Right lobe of liver (tissue), 6 donors: ENCODE data around the gene CMC1. TPM values are rescaled to one million over a fixed set of nuclear protein-coding genes. Genes with fewer than 3 reads are reported as not detected.

ENCODE experiments used
- ATAC-seq, 4 donors: fragments of 200-7000 bp; cut with Tn5 transposase; one replicate each; pipeline ENCODE4 v1.9.1; 2020; ENCODE audit warnings: mild to moderate bottlenecking in 4 of 4, moderate library complexity in 4 of 4
- DNase-seq, 3 donors: peaks; one replicate each; pipeline ENCODE4 v3.0.0-alpha.2; 2020
- H3K27ac ChIP-seq, 3 donors: fragments of 200-600 bp; one replicate each; pipeline ENCODE4 v1.8.0; 2022
- H3K27me3 ChIP-seq, 2 donors: fragments of 200-600 bp; one replicate each; pipeline ENCODE4 v1.8.0; 2022
- H3K36me3 ChIP-seq, 4 donors: fragments of 200-600 bp; sonication (generic) in 1 of 4; one replicate each; pipeline versions ENCODE4 v1.5.1 to v1.8.0; 2017 to 2022; ENCODE audit warnings: control low read depth in 1 of 4
- H3K4me1 ChIP-seq, 4 donors: fragments of 200-600 bp; sonication (generic) in 1 of 4; one replicate each; pipeline versions ENCODE4 v1.5.1 to v1.8.0; 2017 to 2022; ENCODE audit warnings: control low read depth in 1 of 4
- H3K4me3 ChIP-seq, 3 donors: fragments of 200-600 bp; one replicate each; pipeline ENCODE4 v1.8.0; 2022
- H3K9me3 ChIP-seq, 4 donors: fragments of 200-600 bp; sonication (generic) in 1 of 4; one replicate each; pipeline versions ENCODE4 v1.5.1 to v1.8.0; 2017 to 2022; ENCODE audit warnings: control low read depth in 1 of 4
- POLR2A ChIP-seq: fragments of 450-650 bp; IDR thresholded peaks from one replicate; pipeline ENCODE4 v1.6.1; 2017; ENCODE audit warnings: antibody characterized with exemption, mild to moderate bottlenecking
- WGBS: methylation state at CpG from one replicate; pipeline ENCODE4 v1.1.6; 2018; ENCODE audit warnings: low coverage, low lambda C conversion rate; ENCODE audit not compliant: insufficient coverage; ENCODE audit errors: missing lambda C conversion rate; 5-methylcytosine and 5-hydroxymethylcytosine counted together
- intact Hi-C, 2 donors: fragments of 100-400 bp; cut with DNase I; formaldehyde crosslinking; loops; one replicate each; pipeline versions ENCODE4 v1.11.2 to v1.14.1; 2022
- total RNA-seq, 6 experiments: library from RNA; depleted of rRNA in 2 of 6; stranded (reverse); fragments of >200 nt in 2 of 6; fragmentation: NEBNext Ultra II Directional in 3 of 6; extraction: Animal tissue kit (Norgen Biotek cat#: 25700) in 3 of 6; gene quantifications; one replicate each; pipeline versions ENCODE4 v1.1.0 to v1.2.4, GENCODE V29; 2016 to 2023
- TF ChIP-seq, protein P1 (sequence below), 4 donors: fragments of 200-600 bp in 3 of 4; fragments of 450-650 bp in 1 of 4; IDR thresholded peaks; one replicate each; pipeline versions ENCODE4 v1.5.1 to v1.8.0; 2016 to 2022; ENCODE audit warnings: antibody characterized with exemption in 4 of 4, mild to moderate bottlenecking in 2 of 4
- donor health status: DM: no; HTN: yes; CAD: no.
- donor health status: DM: no; HTN: no; CAD: no.
- donor health status: DM: no; HTN: no; CAD: no.
- donor health status: DM: no; HTN: yes; CAD: no.
- donor health status: DM: no; HTN: yes; CAD: no.

The CMC1 gene
- total RNA-seq, 6 experiments from 2014 or later = 9.5 to 16.9 (median 12.2) TPM

DNA sequence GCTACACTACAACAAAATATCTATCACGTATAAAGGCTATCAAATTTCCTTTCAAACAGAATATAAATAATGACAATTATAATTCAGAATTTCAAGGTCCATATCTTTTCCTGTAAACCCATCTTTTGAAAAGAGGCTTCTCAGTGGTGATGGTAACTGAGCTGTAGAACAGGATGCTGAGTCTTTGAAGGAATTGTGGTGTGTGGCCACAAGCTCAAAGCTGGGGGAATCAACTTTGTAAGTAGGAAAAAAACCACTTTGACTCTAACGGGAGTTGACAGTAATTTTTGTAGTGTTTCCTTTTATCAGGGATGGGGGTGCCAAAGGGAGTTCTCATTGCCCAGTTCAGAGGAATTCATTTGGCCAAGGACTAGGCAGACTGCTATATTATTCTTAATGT lies 93.8 kb downstream of the CMC1 start:
- Histone ChIP-seq H3K27ac (no peak overlapping the region), H3K4me3 (no peak overlapping the region), H3K4me1 (no peaks in the 10 kb centered on the region), H3K27me3 (no peaks in the 10 kb centered on the region), H3K36me3 (peaks cover 0 to 27% (median 5%) of the 10 kb centered on the region in 4 donors), H3K9me3 (no peaks in the 10 kb centered on the region)
- ATAC-seq = no peak
- TF ChIP-seq, protein P1, sequence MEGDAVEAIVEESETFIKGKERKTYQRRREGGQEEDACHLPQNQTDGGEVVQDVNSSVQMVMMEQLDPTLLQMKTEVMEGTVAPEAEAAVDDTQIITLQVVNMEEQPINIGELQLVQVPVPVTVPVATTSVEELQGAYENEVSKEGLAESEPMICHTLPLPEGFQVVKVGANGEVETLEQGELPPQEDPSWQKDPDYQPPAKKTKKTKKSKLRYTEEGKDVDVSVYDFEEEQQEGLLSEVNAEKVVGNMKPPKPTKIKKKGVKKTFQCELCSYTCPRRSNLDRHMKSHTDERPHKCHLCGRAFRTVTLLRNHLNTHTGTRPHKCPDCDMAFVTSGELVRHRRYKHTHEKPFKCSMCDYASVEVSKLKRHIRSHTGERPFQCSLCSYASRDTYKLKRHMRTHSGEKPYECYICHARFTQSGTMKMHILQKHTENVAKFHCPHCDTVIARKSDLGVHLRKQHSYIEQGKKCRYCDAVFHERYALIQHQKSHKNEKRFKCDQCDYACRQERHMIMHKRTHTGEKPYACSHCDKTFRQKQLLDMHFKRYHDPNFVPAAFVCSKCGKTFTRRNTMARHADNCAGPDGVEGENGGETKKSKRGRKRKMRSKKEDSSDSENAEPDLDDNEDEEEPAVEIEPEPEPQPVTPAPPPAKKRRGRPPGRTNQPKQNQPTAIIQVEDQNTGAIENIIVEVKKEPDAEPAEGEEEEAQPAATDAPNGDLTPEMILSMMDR (IDR thresholded peaks at IDR 0.05) = no peak
- TF ChIP-seq POLR2A = no peak
- 50% methylated on average over 2 of the region's 2 CpGs for WGBS
- intact Hi-C loops = no loop called here
- no peak for DNase-seq

DNA sequence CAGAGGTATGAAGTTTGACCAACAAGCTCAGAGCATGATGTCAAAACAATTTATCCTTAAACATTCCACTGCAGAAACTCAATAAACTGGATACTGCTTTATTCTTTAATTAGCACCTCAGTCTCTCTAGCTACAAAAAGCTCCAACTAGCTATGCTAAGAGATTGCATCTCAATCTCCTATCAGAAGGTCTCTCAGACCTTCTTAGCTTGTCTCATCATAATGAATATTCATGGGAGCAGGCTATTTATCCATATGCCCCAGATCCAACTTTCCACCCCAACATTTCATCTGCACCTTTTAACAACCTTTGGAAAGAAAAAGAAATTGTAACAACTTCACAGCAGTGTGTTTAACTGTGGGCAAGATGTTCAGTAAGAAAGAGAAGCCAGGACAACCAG lies 95.8 kb downstream of the CMC1 start:
- no peaks in the 10 kb centered on the region for H3K27me3 ChIP-seq
- peaks cover 0 to 27% (median 5%) of the 10 kb centered on the region in 4 donors for H3K36me3 ChIP-seq
- no peak for ATAC-seq
- DNase-seq = no peak
- no peaks in the 10 kb centered on the region for H3K4me1 ChIP-seq
- H3K27ac ChIP-seq = no peak overlapping the region
- intact Hi-C loops = no loop called here
- H3K4me3 ChIP-seq = no peak overlapping the region
- H3K9me3 ChIP-seq = no peaks in the 10 kb centered on the region
- no peak for TF ChIP-seq POLR2A
- TF ChIP-seq, protein P1 (IDR thresholded peaks at IDR 0.05) = no peak

DNA sequence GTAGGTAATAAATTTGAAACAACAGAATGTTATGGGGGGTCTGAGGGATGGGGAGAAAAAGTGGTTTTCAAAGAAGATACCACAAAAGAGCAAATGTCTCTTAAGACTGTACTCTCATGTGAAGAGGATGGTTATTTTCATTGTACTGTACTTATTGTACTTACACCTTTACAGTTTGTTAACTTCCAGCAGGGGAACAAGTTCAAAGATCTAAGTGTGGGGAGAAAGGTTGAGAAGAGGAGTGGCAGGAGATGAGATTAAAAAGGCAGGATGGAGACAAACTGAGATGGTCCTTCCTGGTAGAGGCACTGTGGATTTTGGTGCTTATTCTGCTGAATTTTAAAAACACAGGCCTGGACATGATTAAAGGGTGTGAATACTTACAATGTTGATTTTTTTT lies 101.7 kb downstream of the CMC1 start:
- Histone ChIP-seq H3K27ac (no peak overlapping the region), H3K36me3 (peaks cover 0 to 11% (median 2%) of the 10 kb centered on the region in 4 donors), H3K4me3 (no peak overlapping the region), H3K9me3 (no peaks in the 10 kb centered on the region), H3K4me1 (peaks cover 0 to 19% (median 9%) of the 10 kb centered on the region in 4 donors), H3K27me3 (no peaks in the 10 kb centered on the region)
- ATAC-seq (no peak), DNase-seq (no peak)
- TF ChIP-seq, protein P1 (IDR thresholded peaks at IDR 0.05) = no peak
- TF ChIP-seq POLR2A = no peak
- intact Hi-C loops = no loop called here

DNA sequence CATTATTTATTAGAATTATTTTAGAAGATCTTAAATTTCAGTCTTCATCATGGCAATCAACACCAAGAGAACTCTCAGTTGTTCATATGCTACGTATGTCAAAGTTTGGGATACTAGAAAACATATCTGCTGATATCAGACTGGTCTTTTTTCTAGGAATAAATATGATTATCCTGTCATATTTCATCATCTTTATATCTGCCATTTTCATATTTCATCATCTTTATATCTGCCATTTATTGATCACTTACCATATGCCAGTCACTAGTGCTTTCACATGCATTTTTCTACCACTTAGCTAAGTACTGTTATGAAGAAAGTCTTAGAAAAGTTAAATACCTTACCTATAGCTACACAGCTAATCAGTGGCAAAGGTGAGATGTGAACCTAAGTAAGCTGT lies 104.3 kb downstream of the CMC1 start:
- ATAC-seq (no peak), DNase-seq (no peak)
- TF ChIP-seq, protein P1 (IDR thresholded peaks at IDR 0.05) = no peak
- TF ChIP-seq POLR2A = no peak
- Histone ChIP-seq H3K27me3 (no peaks in the 10 kb centered on the region), H3K27ac (no peak overlapping the region), H3K4me3 (no peak overlapping the region), H3K9me3 (no peaks in the 10 kb centered on the region), H3K4me1 (peaks cover 0 to 19% (median 9%) of the 10 kb centered on the region in 4 donors), H3K36me3 (no peaks in the 10 kb centered on the region)
- intact Hi-C loops = no loop called here
- 100% methylated on average over 1 of the region's 1 CpG for WGBS
